Right ventricle myocardium inferior (tissue), 1 donor: ENCODE results near the gene FAM174B. TPM values are rescaled to one million over a fixed set of nuclear protein-coding genes. Genes with fewer than 3 reads are reported as not detected.

Experiments
- ATAC-seq: fragments of 200-7000 bp; cut with Tn5 transposase; one replicate; pipeline ENCODE4 v1.9.1; 2020; ENCODE audit warnings: mild to moderate bottlenecking, moderate library complexity
- DNase-seq: peaks from one replicate; pipeline ENCODE4 v3.0.0; 2021; ENCODE audit errors: missing footprints
- intact Hi-C: fragments of 100-400 bp; cut with DNase I; formaldehyde crosslinking; loops from one replicate; pipeline ENCODE4 v1.11.0; 2022
- long read RNA-seq: library from polyadenylated mRNA; unstranded; transcript quantifications from one replicate; pipeline ENCODE4 v2.0.0, GENCODE V29; 2021
- total RNA-seq: library from RNA; stranded (reverse); fragmentation: NEBNext Ultra II Directional; extraction: Animal tissue kit (Norgen Biotek cat#: 25700); gene quantifications from one replicate; pipeline ENCODE4 v1.2.1, GENCODE V29; 2021
- donor health status: DM: no; HTN: yes; CAD: no; lungs with severe emphysema.

Gene FAM174B
- total RNA-seq = 13.0 TPM
- long read RNA-seq, transcript FAM174B-201 (3 exons, 2,792 nt) = major isoform, 20 of 23 reads
- long read RNA-seq, partial matches to known transcripts = 1 of 23 reads
- long read RNA-seq, other reads (novel, unspliced or antisense) = 2 of 23 reads

DNA sequence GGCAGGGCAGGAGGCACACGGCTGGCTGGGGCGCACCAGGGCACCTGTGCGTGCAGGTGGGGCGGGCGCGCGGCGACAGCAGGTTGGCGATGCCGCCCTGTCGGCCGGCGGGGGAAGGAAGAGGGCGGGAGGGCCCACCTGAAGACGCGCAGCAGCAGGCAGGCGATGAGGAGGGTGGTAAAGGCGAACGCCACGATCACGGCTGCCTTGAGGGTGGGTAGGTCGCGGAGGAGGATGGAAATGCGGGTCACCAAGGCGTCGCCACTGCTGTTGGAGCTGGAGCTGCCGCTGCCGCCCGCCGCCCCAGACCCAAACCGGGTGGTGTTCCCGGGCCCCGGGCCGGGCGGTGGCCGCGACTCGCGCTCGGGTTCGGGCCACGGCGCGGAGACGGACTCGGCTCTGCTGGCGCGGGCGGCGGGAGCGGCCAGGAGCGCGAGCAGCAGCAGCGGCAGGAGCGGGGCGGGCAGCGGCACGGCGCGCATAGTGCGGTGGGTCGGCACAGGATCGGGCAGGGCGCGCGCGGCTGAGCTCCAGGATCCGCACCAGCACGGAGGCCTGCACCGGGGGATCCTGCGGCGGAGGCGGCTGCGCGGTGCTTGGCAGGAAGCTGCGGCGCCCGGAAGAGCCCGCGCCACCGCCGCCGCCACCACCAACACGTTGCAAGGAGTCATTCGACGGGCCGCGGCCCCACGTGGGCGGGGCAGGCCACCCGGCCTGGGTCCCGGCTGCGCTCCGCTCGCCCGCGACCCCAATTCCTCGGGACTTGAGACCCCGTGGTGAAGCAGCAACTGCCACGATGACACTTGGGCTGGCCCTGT is at the start of gene FAM174B:
Gene FAM174B, minus strand, starts transcription at position 598 of the 818 bp plus-strand sequence.
- ATAC-seq (peak; percentile 81), DNase-seq (peak; percentile 74)
- intact Hi-C loops = no loop called here

DNA sequence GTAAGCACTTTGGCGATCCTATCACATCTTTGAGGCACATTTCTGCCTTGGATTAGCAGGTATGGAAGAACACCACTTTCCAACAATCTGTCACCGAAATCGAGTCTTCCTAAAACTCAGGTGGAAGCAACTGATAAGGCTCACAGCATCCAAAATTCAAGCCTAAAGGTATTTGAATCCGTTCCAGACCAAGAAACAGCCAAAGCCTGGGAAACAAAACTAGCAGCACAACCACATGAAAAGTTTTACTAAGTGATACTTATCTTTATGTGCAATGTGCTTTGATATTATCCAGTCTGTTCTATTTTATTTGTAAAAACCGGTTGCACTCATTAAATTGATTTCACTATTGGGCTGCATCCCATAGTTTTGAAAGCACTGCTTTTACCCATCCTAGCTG is 40.5 kb upstream of the FAM174B start:
- DNase-seq = no peak
- no peak for ATAC-seq
- intact Hi-C loops = no loop called here

GRCh38 chr15:92693691-92694331 is 38.2 kb upstream of the FAM174B start:
- DNase-seq = no peak
- ATAC-seq = no peak
- intact Hi-C loops = no loop called here

DNA sequence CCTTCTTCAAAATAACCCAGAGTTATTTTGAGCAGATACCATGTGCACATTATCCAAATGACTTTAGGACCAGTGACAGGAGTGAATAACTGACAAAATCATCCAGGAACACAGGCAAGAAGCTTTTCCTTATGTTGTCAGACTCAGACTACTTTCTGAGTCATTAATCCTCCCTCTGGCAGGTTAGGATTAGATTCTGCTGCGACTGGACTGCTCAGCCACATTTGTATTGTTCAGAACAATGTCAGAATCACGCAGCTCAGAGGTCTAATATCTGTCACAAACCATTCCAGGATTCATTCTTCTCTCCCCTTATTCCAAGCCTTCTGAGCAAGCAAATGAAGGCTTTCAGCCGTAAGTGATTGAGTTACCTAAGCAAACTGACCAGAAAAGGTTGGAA is 34.8 kb upstream of the FAM174B start:
- no peak for ATAC-seq
- DNase-seq = no peak
- intact Hi-C loops = no loop called here

GRCh38 chr15:92687746-92688145 is 32.2 kb upstream of the FAM174B start:
- intact Hi-C loops = no loop called here
- ATAC-seq (no peak), DNase-seq (no peak)

- no peak for ATAC-seq
- DNase-seq = no peak
- intact Hi-C loops = no loop called here
These were observed 31.6 kb upstream of the FAM174B start for GRCh38 chr15:92687195-92687602.

DNA sequence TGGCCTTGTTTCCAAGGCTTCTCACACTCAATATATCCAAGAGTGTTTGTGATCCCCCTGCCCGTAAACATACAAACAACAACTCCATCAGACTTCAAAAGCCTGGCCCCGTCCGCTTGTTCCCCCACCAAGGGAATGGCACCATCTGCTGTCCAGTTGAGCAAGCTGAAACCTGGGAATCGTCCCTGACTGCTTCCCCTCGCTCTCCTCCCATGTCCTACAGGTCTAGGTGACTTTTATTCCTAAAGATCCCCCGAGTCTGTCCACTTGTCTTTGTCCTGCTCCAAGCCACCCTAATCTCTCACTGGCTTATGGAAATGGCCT is 27.9 kb upstream of the FAM174B start:
- no peak for DNase-seq
- no peak for ATAC-seq
- intact Hi-C loops = loop anchor here (1.0 to 5.0 kb wide), 2 partner anchors 66 to 162 kb away; no protein-coding TSS in a partner anchor

GRCh38 chr15:92682741-92683510 is 27.4 kb upstream of the FAM174B start:
- ATAC-seq = peak; percentile 63
- intact Hi-C loops = loop anchor here (1.0 to 5.0 kb wide), 2 partner anchors 66 to 162 kb away; no protein-coding TSS in a partner anchor
- DNase-seq = no peak

DNA sequence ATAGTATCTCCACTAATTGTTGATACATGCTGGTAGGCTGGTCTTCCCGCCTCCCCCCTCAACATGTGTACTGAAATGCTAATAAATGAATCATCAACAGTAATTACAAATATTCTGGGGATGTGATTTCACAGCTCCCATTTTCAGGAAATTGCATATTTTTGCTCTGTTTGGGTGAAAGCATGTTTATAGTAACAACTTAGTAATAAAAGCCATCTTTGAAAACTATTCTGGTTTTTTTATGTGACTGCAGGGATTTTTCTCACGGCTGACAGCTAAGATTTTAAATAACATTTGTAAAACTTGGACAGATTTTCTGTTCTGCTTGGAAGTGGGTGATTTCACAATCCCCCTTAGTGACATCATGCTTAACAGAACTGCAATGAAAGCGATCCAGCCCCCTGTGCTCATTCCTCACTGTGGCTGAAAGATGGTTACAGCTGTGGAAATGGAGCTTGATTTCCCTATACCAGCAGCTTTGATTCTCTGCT is 25.6 kb upstream of the FAM174B start:
- ATAC-seq (peak; percentile 94), DNase-seq (no peak)
- intact Hi-C loops = loop anchor here (5.0 kb wide), 1 partner anchor 64 kb away; no protein-coding TSS in a partner anchor

GRCh38 chr15:92677999-92678398 is 22.4 kb upstream of the FAM174B start:
- DNase-seq = no peak
- intact Hi-C loops = no loop called here
- ATAC-seq = no peak

DNA sequence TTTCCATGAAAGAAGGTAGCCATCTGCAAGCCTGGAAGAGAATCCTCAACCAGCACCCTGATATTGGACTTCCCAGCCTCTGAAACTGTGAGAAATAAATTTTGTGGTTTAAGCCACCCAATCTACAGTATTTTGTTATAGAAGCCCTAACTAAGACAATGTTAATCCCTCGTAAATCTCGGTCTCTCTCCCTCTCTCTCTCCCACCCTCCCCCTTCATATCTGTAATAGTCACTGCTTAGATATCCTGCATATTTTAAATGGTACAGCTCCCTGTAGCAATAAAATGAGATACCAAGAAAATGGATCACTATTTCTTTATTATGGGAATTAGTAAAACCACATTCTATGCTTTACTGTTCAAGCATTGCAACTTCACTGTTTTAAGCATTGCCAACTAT is 21.0 kb upstream of the FAM174B start:
- DNase-seq = no peak
- intact Hi-C loops = no loop called here
- ATAC-seq = no peak

- DNase-seq (no peak), ATAC-seq (no peak)
- intact Hi-C loops = no loop called here
These were observed 19.9 kb upstream of the FAM174B start for GRCh38 chr15:92675485-92675884.

- no peak for DNase-seq
- ATAC-seq = no peak
- intact Hi-C loops = no loop called here
These were observed 18.8 kb upstream of the FAM174B start for GRCh38 chr15:92674347-92674746.

DNA sequence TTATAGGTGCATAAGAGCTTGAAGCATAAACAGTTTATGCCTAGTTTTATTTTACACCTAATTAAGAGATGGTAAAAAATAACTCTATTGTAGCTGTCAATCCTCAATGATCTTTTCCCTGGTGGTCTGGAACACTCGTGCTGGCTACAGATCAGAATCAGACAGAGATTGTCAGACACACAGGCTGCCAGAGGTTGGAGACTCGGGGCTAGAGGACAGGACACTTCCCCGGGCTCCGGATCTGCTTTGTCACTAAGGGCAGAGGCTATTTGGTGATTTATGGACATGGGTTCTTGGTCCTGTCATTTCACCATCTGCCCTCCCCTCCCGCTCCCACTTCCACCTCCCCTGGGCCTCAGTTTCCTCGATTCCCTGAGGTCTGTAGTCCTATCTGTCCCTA is 16.5 kb upstream of the FAM174B start:
- DNase-seq = no peak
- intact Hi-C loops = no loop called here
- no peak for ATAC-seq

- ATAC-seq (no peak), DNase-seq (no peak)
- intact Hi-C loops = no loop called here
These were observed 15.8 kb upstream of the FAM174B start for GRCh38 chr15:92671406-92671805.

DNA sequence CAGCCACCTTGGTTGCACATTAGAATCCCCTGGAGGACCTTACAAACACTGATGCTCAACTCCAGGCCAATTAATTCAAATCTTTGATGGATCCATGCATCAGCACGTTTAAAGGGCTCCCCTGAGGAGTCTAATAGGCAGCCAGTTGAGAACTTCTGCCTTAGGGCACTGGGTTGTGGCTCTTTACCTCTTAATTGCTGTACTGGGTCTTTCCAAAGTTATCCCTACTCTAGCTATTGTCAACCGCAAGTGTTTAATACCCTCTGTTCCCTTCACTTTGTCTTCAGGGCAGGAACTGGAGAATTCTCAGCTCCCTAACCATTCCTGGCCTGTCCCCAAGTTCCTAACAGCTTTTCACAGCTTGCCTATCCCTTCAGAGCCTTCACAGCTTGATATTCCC is 15.0 kb upstream of the FAM174B start:
- DNase-seq (no peak), ATAC-seq (no peak)
- intact Hi-C loops = no loop called here

DNA sequence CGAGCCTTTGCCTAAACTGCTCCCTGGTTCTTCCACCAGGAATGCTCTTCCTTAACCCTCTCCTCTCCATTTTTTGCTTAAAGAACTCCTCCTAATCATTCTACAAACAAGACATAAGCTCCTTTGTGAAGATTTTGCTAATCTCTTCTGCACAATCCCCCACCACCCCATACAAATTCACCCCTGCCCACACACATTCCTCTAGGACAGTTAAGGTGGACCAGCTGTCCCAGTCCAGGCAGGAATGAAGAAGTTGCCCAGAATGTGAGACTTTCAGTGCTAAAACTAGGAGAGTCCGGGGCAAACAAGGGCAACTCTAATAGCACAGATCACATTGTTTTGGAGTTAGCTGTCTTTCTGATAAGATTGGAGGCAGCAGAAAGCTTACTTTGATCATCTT is 13.9 kb upstream of the FAM174B start:
- no peak for ATAC-seq
- DNase-seq = no peak
- intact Hi-C loops = no loop called here

DNA sequence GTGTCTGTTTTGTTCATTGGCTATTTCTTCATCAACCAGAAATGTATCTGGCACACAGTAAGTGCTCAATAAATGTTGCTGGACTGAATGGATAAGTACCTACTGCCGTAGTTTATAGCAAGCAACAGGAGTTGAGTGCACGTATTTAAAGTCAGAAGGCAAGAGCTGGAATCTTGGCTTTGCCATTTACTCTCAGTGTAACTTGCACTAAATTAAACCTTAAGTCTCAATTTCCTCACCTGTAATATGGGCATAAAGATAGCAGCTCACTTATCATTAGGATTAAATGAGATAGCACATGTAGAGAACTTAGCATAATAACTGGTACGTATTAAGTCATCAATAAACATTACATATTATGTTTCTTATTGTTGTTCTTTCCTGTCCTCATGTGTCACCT is 13.0 kb upstream of the FAM174B start:
- ATAC-seq (no peak), DNase-seq (no peak)
- intact Hi-C loops = no loop called here

GRCh38 chr15:92667970-92668485 is 12.5 kb upstream of the FAM174B start:
- ATAC-seq = no peak
- DNase-seq = no peak
- intact Hi-C loops = no loop called here
